ENCODE measurements around the gene VSTM1. TPM values are rescaled to one million over a fixed set of nuclear protein-coding genes. Genes with fewer than 3 reads are reported as not detected.

The VSTM1 gene
- total RNA-seq, 1 donor: 0.43 TPM

DNA sequence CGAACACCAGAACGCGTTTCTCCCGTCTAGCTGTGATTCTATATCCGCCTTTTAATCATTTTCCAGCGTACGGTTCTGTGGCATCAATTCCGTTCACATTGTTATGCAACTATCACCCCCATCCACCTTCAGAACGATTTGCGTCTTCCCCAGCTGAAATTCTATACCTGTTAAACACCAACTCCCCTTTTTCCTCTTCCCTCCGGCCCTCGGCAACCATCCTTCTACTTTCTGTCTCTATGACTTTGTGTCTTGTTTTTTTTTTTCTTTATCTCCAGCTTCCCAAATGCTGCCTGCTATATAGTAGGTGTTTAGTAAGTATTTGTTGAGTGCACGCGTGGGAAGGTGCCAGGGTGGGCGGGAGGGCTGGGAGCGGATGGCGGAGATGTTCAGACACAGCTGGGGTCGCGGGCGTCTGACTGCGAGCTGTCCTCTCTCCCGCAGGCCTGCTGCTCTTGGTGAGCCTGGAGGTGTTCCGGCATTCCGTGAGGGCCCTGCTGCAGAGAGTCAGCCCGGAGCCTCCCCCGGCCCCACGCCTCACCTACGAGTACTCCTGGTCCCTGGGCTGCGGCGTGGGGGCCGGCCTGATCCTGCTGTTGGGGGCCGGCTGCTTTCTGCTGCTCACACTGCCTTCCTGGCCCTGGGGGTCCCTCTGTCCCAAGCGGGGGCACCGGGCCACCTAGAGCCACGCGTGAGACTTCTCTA lies 52.0 kb downstream of the VSTM1 start:
- no peak for DNase-seq (ENCODE audit: low read depth)
- H3K4me3 ChIP-seq (ENCODE audit: low read depth, low read length): no peak overlapping the region
- TF ChIP-seq, protein P1, sequence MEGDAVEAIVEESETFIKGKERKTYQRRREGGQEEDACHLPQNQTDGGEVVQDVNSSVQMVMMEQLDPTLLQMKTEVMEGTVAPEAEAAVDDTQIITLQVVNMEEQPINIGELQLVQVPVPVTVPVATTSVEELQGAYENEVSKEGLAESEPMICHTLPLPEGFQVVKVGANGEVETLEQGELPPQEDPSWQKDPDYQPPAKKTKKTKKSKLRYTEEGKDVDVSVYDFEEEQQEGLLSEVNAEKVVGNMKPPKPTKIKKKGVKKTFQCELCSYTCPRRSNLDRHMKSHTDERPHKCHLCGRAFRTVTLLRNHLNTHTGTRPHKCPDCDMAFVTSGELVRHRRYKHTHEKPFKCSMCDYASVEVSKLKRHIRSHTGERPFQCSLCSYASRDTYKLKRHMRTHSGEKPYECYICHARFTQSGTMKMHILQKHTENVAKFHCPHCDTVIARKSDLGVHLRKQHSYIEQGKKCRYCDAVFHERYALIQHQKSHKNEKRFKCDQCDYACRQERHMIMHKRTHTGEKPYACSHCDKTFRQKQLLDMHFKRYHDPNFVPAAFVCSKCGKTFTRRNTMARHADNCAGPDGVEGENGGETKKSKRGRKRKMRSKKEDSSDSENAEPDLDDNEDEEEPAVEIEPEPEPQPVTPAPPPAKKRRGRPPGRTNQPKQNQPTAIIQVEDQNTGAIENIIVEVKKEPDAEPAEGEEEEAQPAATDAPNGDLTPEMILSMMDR (IDR thresholded peaks at IDR 0.05; ENCODE audit: insufficient read depth, low read depth, low read length): no peak

DNA sequence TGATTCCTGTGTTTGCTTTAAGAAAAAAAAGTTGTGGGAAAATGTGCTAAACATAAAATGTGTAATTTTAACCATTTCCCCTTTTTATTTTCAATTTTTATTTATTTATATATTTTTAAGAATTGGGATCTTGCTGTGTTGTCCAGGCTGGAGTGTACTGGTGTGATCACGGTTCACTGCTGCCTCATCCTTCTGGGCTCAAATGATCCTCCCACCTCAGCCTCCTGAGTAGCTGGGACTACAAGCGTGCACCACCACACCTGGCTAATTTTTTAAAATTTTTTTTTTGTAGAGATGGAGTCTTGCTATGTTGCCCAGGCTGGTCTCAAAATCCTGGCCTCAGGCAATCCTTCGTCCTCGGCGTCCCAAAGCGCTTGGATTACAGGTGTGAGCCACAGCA lies 53.2 kb downstream of the VSTM1 start:
- H3K4me3 ChIP-seq (ENCODE audit: low read depth, low read length): no peak overlapping the region
- TF ChIP-seq, protein P1 (IDR thresholded peaks at IDR 0.05; ENCODE audit: insufficient read depth, low read depth, low read length): no peak
- no peak for DNase-seq (ENCODE audit: low read depth)

DNA sequence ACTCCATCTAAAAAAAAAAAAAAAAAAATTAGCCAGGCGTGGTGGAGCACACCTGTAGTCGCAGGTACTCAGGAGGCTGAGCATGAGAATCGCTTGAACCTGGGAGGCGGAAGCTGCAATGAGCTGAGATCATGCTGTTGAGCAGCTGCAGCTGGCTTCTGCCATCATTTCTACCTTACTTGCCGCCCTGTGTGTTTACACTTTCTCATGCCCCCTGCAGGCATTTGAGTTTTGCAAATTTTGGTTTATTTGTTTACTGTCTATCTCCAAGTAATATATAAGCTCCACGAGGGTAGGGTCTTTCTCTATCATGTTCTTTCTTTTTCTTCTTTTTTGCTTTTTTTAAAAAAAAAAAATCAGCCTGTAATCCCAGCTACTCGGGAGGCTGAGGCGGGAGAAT lies 54.3 kb downstream of the VSTM1 start:
- TF ChIP-seq, protein P1 (IDR thresholded peaks at IDR 0.05; ENCODE audit: insufficient read depth, low read depth, low read length): no peak
- no peak for DNase-seq (ENCODE audit: low read depth)
- no peak overlapping the region for H3K4me3 ChIP-seq (ENCODE audit: low read depth, low read length)

DNA sequence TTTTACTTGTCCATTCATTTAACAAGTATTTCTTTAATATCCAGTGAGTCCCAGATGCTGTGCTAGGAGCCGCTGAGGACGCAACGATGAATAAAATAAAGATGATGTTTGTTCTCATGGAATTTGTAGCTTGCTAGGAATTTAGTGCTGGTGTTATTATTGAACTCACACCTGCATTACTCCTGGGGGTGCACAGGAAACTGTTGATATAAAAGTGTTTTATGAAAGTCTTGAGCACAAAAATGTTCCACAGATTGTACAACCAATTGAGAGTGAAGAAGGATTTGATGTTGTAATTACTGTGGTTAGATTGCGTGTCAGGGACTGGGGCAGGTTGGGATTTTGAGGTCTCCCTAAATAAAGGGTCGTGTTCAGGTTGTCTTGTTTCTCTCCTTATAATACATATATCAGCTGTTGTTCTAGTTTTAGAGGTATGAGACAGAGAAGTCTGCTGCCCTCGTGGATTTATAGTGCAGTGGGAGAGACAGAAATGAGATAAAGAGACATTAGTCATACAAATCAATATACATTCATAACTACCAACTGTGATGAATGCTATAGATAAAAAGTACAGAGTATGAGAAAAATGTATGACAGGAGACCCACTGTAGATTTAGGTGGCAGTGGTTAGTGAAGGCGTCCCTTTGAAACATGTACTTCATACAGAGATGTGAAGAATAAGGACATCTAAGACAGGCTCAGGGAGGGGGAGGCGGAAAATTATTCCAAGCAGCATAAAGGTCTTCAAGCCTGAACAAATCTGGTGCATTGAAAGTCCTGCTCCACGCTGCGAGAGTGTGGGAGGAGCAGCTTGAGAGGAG lies 61.0 kb downstream of the VSTM1 start:
- DNase-seq (ENCODE audit: low read depth): peak; percentile 62
- TF ChIP-seq, protein P1 (IDR thresholded peaks at IDR 0.05; ENCODE audit: insufficient read depth, low read depth, low read length): no peak
- H3K4me3 ChIP-seq (ENCODE audit: low read depth, low read length): no peak overlapping the region

DNA sequence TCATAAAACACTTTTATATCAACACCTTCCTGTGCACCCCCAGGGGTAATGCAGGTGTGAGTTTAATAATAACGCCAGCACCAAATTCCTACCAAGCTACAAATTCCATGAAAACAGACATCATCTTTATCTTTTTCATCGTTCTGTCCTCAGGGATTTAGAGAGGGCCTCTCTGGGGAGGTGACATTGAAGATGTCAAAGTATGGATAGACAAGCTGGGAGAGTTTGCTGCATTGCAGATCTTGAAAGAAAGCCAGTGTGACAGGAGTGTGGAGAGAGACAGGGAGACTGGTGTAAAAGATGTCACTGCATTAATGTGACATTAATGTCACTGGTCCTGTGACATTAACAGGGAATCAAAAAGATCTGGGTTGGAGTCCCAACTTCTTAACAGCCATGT lies 62.2 kb downstream of the VSTM1 start:
- TF ChIP-seq, protein P1 (IDR thresholded peaks at IDR 0.05; ENCODE audit: insufficient read depth, low read depth, low read length): no peak
- no peak overlapping the region for H3K4me3 ChIP-seq (ENCODE audit: low read depth, low read length)
- no peak for DNase-seq (ENCODE audit: low read depth)

DNA sequence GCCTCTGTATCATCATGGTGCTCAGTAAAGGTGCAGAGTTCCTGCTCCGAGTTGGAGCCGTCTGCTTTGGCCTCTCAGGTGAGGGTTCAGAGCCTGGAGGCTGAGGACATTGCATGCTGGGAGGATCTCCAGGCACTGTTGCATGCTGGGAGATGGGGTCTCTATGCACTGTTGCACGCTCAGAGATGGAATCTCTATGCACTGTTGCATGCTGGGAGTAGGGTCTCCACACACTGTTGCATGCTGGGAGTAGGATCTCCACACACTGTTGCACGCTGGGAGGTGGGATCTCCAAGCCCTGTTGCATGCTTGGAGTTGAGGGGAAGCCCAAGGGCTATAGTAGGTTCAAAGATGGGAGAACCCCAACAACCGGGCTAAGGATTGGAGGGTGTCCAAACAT lies 64.0 kb downstream of the VSTM1 start:
- H3K4me3 ChIP-seq (ENCODE audit: low read depth, low read length): no peak overlapping the region
- TF ChIP-seq, protein P1 (IDR thresholded peaks at IDR 0.05; ENCODE audit: insufficient read depth, low read depth, low read length): no peak

More for the DNA sequence above, 64.0 kb downstream of the VSTM1 start:
- DNase-seq (ENCODE audit: low read depth): no peak
